Activated gamma-delta T cell treated with anti-CD3 and anti-CD28 coated beads, Interleukin-2, amount 50 U/mL, for 16 hours (primary cell): Measurements from ENCODE around the gene PPP1R9A.

ENCODE experiments used
- DNase-seq: peaks from one replicate; pipeline ENCODE4 v3.0.0-alpha.2; 2020; ENCODE audit warnings: low read depth

PPP1R9A gene

DNA sequence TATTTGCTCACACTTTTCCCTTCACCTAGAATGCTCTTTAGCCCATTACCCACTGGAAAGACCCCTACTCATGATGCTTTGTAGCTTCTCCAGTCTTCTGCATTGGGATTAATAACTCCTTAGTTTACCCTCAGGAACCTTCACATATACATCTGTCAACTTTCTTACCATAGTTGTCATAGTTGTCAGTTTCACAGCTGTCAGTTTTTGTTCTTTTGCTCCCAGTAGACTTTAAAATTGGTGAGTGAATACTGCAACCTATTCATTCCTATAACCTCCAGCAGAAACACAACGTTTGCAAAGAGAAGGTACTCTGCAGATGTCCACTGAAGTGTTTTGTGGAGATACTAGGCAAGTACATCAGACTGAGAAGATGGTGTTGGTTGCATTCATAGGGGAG is 414.3 kb downstream of the PPP1R9A start:
- DNase-seq, result no peak

DNA sequence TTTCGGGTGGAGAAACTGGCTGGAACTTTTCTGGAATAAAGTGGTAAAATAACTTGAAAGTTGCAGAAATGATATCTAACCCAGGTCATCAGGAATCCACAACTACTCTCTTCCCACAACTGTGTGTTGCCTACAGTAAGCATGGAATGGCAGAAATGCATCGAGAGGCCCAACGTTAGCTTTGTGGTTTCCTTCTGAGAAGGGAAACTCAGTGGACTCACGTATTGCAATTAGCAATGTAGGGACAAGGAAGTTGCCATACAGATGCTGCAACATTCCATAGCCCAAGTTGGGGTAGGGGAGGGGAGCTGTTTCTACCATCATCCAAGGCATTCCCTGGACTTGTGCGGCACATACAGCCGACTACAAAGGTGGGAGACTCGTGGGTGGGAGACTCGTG is 415.0 kb downstream of the PPP1R9A start:
- DNase-seq, result no peak

DNA sequence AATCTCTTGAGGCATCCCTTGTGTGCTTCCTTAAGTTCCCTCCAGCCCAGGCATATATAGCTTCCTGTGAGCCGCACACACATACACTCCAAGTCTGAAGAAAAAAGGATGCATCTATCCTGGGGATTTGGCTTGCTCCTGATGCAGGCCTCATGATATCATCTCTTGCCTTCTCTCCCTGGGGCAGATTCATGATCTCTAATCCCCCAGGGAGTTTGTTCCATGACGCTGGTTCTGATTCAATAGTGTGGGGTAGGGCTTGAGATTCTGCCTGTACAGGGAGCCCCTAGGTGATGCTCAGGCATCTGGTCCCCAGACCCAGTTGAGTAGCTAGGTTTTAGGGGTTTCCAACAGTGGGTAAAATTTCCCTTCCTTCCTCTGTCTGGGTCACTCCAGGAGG is 415.5 kb downstream of the PPP1R9A start:
- no peak for DNase-seq

DNA sequence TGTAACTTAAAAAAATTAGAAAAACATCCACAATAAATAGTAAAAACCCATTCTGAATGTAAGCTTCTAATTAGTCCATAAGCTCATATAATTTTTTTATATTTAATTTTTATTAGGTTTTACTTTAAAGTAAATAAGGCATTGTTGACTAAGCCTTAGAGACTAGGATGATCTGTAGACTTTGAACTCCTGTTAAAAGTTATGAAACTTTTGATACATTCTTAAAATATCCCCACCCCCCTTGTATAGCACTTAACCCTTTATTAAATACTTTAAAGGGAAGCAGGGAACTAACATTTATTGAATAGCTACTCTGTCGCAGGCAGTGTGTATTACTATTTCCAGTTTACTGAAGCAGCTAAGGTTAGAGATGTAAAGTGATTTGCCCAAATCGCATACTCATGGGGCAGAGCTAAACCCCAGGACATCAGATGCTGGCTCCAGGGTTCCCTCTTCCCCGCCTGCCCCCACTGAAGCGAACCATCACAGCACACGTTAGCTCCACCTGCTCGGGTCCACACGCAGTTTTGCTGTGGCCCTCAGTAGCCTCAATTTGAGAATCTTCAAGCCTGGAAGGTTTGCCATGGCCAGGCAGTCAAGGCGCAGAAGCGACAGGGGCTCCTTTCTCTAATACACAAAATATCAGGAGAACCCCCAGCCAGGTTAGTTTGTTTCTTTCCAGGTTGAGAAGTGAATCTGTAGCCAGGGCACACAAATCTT is 416.2 kb downstream of the PPP1R9A start:
- DNase-seq, result no peak

DNA sequence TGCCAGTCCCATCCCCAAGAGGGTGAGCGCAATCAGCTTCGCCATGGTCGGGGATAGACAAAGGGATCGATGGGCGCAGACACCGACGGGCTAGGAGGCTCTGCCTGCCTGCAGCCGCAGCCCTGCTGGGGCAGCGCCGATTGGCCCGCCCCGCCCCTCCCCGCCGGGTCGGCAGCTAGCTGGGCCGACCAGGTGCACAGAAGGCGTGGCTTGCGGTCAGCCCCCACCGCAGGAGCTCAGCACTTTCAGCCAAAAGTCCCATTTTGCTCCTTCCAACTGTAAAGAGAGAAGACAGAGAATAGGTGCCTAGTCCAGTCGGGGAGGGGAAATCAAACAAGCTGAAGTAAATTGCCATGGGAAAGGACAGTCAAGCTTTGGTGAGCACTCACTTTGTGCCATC is 417.0 kb downstream of the PPP1R9A start, which contains the start of gene PON1:
Gene PON1, minus strand, starts transcription at position 102 of the 400 bp plus-strand sequence. Its CDS starts 57 bp downstream, at position 45.
- no peak for DNase-seq

DNA sequence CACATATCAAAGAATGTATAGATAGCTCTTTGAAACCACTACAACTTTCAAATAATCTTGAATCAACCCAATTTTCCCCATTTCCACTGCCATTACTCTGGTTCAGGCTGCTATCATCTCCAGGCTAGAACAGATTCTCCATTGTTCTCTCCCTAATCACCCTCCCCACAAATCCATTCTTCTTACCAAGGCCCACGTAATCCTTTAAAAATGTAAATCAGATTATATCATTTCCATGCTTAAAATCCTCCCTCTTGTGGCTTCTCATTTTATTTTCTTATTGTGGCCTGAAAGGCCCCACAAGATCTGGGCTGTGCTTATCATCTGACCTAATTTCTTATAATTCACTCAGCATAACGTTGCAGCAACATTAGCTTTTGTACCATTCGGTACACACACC is 420.0 kb downstream of the PPP1R9A start:
- no peak for DNase-seq

DNA sequence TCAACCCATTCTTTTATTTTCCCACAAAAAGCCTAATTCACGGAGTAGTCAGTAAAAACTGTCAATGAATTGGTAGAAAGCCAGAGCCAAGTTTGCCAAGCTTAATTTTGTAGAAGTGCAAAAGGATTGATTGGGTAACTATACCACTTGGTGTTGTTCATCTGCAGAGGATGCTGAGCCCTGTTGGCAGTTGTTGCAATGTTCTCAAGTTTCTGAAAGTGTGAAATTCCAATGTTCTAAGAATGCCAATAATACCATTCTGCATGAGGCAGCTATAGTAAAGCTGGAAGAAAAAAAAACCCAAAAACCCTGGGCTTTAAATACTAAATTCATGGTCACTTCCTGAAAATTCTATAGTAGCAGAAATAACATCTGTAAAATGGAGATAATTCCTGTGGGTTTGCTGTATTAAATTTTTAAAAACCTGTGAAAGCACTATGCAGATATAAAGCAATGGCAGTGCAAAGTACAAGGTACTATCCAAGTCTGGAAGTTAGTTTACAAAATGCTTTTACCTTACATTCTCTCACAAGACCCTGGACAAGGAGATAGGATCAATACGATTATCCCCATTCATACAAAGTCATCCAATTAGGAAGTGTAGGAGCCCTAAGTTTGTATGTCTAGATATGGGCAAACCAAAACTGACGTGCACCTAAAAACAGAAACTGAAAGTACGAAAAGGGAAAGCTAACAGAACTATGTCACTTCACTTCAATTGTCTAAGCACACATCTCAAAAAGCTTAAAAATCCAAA is 423.0 kb downstream of the PPP1R9A start:
- DNase-seq, result no peak

DNA sequence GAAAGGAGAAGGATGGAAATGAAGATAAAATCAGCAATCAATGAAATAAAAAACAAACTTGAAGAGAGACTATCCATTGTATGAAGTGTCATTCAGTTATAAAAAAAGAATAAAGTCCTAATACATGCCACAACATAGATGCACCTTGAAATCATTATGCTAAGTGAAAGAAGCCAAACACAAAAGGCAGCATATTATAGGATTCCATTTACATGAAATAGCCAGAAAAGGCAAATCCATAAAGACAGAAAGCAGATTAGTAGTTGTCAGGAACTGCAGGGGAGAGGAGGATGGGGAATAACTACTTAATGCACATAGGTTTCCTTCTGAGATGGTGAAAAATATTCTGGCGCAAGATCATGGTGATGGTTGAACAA is 423.6 kb downstream of the PPP1R9A start:
- no peak for DNase-seq

DNA sequence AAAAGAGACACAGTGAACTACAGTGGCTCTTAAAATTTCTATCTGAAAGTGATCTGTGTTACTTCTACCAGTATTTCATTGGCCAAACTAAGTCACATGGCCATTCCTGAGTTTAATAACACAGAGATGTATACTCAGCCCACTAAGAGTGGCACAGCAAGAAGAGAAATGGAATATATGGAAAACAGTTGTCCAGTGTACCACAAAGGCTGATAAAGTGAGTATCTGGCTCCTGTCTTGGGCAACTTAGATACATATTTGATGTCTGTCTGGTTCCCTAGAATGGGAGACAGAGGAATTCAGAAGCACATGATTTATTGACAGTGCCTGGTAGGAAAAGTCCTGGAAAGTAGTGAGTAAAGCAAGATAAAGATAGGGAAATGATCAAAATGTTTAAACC is 427.1 kb downstream of the PPP1R9A start:
- no peak for DNase-seq

DNA sequence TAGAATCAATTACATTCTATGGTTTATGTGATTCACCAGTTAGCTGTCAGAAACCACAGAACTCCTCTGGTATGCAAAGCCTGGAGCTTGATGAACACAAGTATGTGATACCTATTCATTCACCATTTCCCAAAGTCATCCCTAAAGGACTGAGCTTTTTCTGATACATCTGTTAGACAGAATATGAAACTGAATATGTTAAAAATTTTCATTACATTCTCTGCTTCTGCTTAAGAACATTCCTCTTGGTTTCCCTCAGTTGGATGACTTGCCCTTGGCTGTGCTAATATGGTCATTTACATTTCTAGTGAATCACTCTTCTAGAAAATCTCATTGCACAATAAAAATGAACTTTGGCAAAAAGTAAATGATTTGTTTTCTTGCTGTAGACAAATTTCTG is 427.7 kb downstream of the PPP1R9A start:
- no peak for DNase-seq

DNA sequence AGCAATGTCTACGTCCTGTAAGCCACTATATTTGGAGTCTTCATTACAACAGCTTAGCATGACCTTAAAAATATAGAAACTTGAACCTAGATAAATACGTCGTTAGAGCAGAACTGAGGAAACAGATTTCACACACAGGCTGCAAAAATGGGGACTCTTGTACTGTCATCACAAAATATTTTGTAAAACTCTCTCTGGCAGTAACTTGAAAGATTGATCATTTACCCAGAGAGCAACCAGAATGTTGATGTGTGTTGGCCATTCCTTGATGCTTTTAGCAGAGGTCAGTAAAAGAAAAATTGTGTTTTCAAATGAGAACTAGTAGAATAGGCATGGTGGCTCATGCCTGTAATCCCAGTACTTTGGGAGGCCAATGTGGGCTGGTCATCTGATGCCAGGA is 431.4 kb downstream of the PPP1R9A start:
- no peak for DNase-seq

DNA sequence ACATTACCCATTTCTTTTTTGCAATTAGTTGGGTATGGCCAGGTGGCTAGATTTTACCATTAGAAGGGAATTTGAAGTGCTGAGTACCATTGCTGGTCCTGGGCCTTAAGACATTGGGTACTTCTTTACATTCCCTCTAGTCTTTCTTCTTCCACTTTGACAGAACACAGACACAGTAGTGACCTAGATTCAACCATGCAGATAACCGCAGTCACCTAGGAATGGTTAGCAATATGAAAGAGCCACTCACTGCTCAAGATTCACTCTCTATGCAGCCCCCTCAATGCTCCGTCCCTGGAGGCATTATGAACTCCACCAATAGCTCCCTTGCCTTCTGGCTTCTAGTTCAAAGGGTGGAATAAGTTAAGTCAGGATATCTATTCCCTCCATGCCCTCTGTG is 433.1 kb downstream of the PPP1R9A start:
- DNase-seq, result no peak

DNA sequence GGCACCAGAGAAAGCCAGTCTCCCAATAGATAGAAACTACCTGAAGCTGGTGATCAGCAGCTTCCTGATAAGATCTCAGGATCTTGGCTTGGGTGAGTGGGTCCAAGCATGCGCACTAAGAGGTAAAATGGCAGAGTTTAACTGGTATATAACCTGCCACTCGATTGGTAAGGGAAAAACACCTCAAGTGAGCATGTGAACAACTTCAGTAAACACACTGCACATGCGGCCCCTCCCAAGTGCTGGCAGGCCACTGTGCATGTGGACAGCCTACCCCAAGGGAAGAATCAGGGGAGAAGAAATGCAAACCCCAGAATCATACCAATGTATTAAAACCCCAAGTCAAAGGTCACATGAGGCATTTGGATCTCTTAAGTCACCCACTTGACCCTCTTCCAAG is 434.6 kb downstream of the PPP1R9A start:
- no peak for DNase-seq

DNA sequence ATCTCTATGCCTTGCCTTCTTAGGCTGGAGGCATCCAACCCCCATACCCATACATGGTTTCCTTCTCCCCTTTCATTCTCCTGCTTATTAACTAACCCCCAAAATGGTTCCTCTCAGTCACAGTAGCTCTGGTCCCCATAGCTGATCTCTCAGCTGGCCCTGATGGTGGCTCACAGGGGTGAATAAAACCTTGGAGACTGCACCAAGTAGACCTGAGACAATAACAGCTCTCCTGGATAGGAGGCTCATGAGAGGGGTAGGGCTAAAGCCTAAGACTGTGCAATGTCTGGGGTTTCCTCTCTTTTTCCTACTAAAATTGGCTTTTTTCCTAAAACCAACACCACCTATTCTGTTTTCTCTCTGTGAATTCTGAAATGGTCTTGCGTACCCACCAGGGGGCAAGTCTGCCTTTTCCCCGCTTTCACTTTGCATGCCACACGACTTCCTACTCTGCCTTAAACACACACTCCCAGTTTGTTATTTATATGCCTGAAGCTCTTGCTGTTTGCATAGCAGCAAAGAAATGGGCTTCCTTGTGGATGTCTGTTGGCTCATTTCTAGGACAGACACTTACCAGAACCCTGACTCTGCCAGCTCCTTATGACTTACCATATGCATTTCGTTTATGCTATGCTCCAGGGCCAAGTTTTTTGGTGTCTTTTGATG is 435.4 kb downstream of the PPP1R9A start:
- no peak for DNase-seq
